GM21723 (cell line): ENCODE data around the gene ZNF709.
"Not testable (repeated sequence)": the region's sequence is repeated elsewhere in the genome, so short reads cannot be mapped to it uniquely, and the experiment has no call there.

ENCODE experiments used
- ATAC-seq: cut with Tn5 transposase; IDR thresholded peaks from one replicate; pipeline ENCODE4 v1.9.1; 2021; ENCODE audit warnings: mild to moderate bottlenecking, moderate library complexity; ENCODE audit not compliant: unreplicated experiment

ZNF709 gene

GRCh38 chr19:12453495-12453894 lies 31.1 kb downstream of the ZNF709 start:
- ATAC-seq, result no peak

GRCh38 chr19:12450844-12451243 lies 33.8 kb downstream of the ZNF709 start:
- ATAC-seq, result no peak

GRCh38 chr19:12448808-12449207 lies 35.8 kb downstream of the ZNF709 start:
- no peak for ATAC-seq

DNA sequence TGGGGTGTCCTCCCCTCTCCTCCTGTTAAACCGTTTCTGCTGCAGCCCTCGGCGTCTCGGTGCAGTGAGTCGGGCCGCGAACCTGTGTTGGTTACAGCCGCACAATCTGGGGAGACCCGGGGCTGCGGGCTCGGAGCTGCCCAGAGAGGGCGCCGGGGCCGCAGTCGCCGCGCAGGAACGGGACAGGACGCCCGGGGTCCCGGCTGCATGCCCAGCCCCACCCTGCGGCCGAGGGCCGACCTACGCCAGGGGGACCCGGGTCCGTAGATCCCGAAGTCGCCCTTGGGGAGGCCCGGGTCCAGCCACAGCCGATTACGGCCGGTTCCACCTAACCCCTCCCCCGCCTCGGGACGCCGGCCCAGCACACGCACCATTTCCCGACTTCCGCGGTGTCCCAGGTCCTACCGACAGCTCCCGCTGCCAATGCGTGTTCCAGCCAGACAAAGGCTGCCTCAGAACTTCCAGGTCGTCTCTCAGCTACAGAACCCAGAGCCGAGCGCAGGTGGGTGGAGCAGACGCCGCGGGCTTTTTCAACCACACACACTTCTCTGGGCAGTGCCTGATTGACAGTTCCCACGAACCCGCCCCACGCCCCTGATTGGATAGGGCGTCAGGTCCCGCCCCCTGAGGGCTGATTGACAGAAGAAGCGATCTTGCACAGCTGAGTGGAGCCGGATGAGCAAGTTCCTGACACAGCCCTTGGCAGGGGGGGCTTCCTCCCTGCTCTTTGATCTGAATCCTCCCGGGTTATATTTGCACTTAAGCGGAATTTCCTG lies 43.9 kb downstream of the ZNF709 start, which contains the start of gene ZNF443:
Gene ZNF443 (minus strand): TSS at position 481 of the 776 bp plus-strand sequence. CDS start 107 bp downstream, at position 374.
- ATAC-seq, result peak; percentile 94

DNA sequence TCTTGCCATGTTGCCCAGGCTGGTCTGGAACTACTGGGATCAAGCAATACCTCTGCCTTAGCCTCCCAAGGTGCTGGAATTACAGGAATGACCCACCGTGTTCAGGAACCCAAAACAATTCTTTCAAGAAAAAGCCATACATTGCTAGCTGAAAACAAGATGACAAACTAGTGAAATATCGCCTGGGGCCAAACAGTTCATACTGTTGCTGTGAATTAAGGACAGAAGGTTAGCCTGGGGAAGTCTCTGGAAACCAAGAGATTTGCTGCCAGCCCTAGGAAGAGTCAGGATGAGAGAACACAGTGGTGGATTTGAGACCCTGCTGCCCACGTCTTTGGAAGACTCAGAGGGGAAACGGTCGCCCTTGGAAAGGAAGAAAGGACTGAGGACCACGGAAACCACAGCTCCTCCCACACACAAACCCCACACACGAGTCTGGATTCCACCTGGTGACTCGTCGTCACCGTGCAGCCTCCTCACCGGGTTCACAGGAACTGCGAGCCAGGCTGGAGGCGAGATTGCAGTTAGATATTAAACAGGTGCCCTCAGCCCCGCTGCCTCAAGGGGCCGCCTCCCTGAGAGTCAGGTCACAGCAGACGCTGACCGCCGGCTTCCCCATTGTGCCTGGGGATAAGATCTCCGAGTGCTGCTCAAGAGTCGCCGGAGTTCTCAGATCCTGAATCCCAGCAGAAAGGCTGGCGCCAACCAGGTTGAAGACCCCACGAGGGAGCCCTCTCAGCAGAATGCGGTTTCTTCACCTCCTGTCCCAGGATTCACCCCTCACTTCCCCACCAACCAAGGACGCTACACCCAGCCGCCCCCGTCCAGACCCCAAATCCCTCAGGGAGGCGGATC lies 44.7 kb downstream of the ZNF709 start:
- peak; percentile 28 for ATAC-seq

DNA sequence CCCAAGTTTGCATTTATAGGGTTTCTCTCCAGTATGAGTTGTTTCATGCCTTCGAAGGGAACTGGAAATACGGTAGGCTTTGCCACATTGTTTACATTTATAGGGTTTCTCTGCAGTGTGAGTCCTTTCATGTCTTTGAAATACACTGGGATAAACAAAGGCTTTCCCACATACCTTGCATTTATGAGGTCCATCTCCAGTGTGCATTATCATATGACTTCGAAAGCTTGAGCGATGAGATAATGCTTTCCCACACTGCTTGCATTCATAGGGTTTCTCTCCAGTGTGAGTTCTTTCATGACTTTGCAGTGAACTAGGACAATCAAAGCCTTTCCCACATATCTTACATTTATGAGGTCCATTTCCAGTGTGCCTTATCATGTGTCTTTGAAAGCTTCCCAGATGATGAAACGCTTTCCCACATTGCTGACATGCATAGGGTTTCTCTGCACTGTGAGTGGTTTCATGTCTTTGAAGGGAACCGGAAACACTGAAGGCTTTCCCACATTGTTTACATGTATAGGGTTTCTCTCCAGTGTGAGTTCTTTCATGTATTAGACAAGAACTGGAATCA lies 53.8 kb downstream of the ZNF709 start:
- ATAC-seq, result not testable (repeated sequence)

DNA sequence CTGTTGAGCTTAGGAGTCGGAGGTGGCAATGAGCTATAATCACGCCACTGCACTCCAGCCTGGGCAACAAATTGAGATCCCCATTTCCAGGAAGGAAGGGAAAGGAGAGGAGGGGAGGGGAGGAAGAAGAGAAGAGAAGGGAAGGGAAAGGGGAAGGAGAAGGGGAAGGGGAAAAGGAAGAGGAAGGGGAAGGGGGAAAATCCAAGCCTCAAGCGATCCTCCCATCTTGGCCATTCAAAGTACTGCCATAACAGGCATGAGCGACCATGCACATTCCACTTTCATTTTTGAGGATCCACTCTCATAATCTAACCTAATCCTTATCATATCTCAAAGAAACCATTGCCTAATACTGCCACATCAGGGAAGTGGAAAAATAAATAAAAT lies 58.7 kb downstream of the ZNF709 start:
- ATAC-seq, result no peak

DNA sequence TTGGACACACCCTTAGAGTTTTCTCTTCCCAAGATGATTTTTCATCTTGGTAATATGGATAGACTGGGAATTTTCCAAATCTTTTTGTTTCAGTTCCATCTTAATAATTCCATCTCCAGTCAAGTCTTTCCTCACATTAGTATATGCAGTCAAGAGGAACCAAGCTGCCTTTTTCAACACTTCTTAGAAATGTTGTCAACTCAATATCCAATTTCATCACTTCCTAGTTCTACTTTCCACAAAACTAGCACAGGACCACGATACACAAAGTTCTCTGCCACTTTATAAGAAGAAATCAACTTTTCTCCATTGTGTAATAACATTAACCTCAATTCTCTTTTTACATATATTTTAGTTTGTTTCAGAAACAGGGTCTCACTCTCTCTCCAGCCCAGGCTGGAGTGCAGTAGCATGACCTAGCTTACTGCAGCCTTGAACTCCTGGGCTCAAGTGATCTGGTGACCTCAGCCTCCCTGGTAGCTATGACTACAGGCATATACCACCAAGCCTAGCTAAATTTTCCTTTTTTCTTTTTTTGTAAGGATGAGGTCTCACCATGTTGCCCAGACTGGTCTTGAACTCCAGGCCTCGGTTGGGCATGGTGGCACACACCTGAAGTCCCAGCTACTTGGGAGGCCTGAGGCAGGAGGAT lies 59.3 kb downstream of the ZNF709 start:
- no peak for ATAC-seq

GRCh38 chr19:12417273-12417672 lies 67.3 kb downstream of the ZNF709 start:
- ATAC-seq, result not testable (repeated sequence)

GRCh38 chr19:12411893-12412292 lies 72.7 kb downstream of the ZNF709 start:
- ATAC-seq, result no peak
